GM12892 (cell line): ENCODE data around the gene GXYLT2. TPM values are rescaled to one million over a fixed set of nuclear protein-coding genes. Genes with fewer than 3 reads are reported as not detected.

Experiments used
- DNase-seq: peaks from one replicate; pipeline ENCODE4 v3.0.0; 2011; ENCODE audit not compliant: insufficient read length
- FAIRE-seq: peaks from 2 replicates; lab custom pipeline; 2011; peaks lifted over from hg19 to GRCh38; lab: Jason Lieb, UNC
- POLR2A ChIP-seq: IDR thresholded peaks from 2 replicates; pipeline ENCODE4 v1.6.1; 2011; ENCODE audit warnings: low read depth, low read length, control low read depth
- POLR2AphosphoS5 ChIP-seq: IDR thresholded peaks from 2 replicates; pipeline ENCODE4 v1.6.1; 2011; ENCODE audit warnings: low read depth, low read length, control low read depth
- TAF1 ChIP-seq: IDR thresholded peaks from 2 replicates; pipeline ENCODE4 v1.6.1; 2011; ENCODE audit warnings: low read depth, mild to moderate bottlenecking, control low read depth, low read length, borderline replicate concordance
- polyA plus RNA-seq: library from polyadenylated mRNA; unstranded; fragments of >200 nt; gene quantifications from one replicate; pipeline ENCODE4 v1.2.1, GENCODE V29; 2012; ENCODE audit warnings: missing spikeins, inconsistent platforms; ENCODE audit not compliant: missing spikeins

GXYLT2 gene
- polyA plus RNA-seq = 0.51 TPM

DNA sequence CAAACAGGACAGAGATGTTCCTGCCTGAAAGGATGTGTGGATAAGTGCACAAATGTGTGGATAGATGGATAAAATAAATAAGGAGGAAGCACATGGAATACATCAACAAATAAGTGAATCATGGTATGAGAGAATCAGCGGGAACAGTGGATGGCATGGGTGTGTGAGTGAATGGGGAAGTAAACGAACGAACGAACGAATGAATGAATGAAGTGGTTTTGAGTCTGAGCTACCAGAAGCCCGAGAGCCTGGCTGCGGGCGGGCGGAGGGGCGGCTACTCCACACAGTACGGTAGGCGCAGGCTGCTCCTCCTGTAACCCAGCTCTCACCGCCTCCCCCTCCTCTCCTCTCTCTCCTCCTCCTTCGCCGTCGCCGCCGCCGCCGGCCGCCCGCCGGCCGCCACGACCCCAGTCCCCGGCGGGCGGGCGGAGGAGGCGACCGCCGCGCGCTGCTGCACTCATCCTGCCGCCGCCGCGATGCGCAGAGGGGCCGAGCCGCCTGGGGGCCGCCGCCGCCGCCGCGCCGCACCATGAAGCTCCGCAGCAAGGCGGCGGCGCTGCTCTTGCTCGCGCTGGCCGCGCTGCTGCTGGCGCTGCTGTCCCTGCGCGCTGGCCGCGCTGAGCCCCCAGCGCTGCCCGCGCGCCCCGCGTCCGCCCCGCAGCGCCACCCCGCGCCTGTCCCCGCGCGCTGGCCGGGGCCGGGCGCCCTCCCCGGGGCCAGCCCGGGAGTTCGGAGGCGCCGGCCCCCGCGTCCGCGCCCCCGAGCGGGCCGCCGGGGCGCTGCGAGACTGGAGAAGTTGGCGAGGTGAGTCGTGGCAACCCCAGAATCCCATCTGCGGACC lies at the start of gene GXYLT2:
Gene GXYLT2, plus strand, starts transcription at position 342 of the 841 bp plus-strand sequence. Its CDS starts 188 bp downstream, at position 530.
- DNase-seq (peak; percentile 33), FAIRE-seq (no peak)
- TF ChIP-seq POLR2AphosphoS5 (no peak), POLR2A (no peak), TAF1 (no peak)

DNA sequence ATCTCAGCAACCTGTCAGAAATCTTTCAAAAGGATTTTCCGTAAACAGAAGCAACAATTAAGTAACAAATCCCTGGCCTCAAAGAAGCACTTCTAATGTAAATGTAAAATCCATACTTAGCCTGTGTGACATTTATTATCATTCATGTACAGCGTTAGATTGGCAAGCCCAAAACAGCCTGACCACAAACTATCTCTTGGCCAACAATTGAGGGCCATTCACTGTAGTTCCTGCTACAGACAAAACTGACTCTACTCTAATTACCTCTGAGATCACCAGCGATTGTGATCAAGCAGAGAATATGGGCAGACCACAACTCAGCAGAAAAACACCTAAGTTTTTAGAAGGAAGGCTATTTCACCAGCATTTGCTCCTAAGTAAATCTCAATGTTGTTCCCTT lies 48.8 kb upstream of the GXYLT2 start:
- no peak for FAIRE-seq
- TF ChIP-seq POLR2A = no peak
- no peak for TF ChIP-seq POLR2AphosphoS5
- TF ChIP-seq TAF1 = no peak
- DNase-seq = no peak

GRCh38 chr3:72844436-72844993 lies 43.3 kb upstream of the GXYLT2 start:
- DNase-seq = no peak
- TF ChIP-seq POLR2A (no peak), TAF1 (no peak), POLR2AphosphoS5 (no peak)
- FAIRE-seq = no peak

- no peak for FAIRE-seq
- TF ChIP-seq POLR2A (no peak), TAF1 (no peak), POLR2AphosphoS5 (no peak)
These were observed 41.7 kb upstream of the GXYLT2 start for GRCh38 chr3:72846166-72846565.

DNA sequence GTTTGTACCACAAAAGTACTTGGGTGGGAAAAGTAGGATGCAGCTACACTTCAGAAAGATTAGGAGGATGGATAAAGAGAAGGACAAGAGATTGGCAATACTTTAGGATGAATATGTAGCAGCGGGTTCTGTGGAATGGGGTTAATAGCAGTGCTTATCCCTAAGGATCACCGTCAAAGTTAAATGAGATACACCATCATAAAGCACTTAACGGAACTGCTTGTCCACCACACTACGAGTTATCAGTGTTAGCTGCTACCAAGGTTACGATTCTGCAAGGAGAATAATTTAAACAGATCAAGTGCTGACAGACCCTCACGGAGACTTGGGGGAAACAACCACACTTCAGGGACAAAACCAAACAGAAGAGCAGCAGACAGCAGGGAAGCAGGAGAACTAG lies 40.6 kb upstream of the GXYLT2 start:
- TF ChIP-seq POLR2A (no peak), POLR2AphosphoS5 (no peak), TAF1 (no peak)
- FAIRE-seq (peak; percentile 50), DNase-seq (no peak)

More at GRCh38 chr3:72846166-72846565, 41.7 kb upstream of the GXYLT2 start:
- no peak for DNase-seq

GRCh38 chr3:72847751-72848702 lies 39.8 kb upstream of the GXYLT2 start, which contains the start of gene SHQ1:
Gene SHQ1 (minus strand): TSS chr3:72848445. CDS start chr3:72848340, 105 bp downstream.
- TF ChIP-seq POLR2A = peak; percentile 80
- peak; percentile 74 for TF ChIP-seq POLR2AphosphoS5
- no peak for TF ChIP-seq TAF1
- FAIRE-seq (peak; percentile 98), DNase-seq (peak; percentile 69)

DNA sequence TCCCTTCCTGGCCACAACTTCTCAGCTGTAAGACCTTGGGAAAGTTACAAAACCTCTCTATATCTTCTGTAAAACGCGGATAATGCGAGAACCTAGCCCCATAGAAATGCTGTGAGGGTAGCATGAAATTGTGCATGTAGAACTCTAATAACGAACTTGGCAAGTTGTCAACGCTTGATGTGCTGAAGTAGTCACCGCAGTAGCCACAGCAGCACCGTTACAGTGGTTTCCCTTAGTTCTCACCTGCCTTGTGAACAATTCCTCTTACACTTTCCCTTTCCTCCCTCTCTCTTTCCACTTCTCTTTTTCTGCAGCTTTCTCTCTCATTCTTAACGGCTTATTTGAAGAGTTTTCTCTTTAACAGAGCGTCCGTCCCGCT lies 39.2 kb upstream of the GXYLT2 start:
- FAIRE-seq = peak; percentile 67
- no peak for DNase-seq
- TF ChIP-seq POLR2AphosphoS5 = no peak
- no peak for TF ChIP-seq TAF1
- no peak for TF ChIP-seq POLR2A

- DNase-seq (no peak), FAIRE-seq (no peak)
- no peak for TF ChIP-seq TAF1
- no peak for TF ChIP-seq POLR2A
- TF ChIP-seq POLR2AphosphoS5 = no peak
These were observed 32.8 kb upstream of the GXYLT2 start for GRCh38 chr3:72855001-72855400.

GRCh38 chr3:72860053-72860452 lies 27.8 kb upstream of the GXYLT2 start:
- FAIRE-seq (no peak), DNase-seq (no peak)
- TF ChIP-seq POLR2A = no peak
- no peak for TF ChIP-seq TAF1
- no peak for TF ChIP-seq POLR2AphosphoS5

- DNase-seq = no peak
- no peak for TF ChIP-seq TAF1
- no peak for TF ChIP-seq POLR2A
- no peak for TF ChIP-seq POLR2AphosphoS5
- no peak for FAIRE-seq
These were observed 27.0 kb upstream of the GXYLT2 start for GRCh38 chr3:72860846-72861245.

- TF ChIP-seq POLR2A (no peak), POLR2AphosphoS5 (no peak), TAF1 (no peak)
- FAIRE-seq (no peak), DNase-seq (no peak)
These were observed 25.3 kb upstream of the GXYLT2 start for GRCh38 chr3:72862314-72863090.

DNA sequence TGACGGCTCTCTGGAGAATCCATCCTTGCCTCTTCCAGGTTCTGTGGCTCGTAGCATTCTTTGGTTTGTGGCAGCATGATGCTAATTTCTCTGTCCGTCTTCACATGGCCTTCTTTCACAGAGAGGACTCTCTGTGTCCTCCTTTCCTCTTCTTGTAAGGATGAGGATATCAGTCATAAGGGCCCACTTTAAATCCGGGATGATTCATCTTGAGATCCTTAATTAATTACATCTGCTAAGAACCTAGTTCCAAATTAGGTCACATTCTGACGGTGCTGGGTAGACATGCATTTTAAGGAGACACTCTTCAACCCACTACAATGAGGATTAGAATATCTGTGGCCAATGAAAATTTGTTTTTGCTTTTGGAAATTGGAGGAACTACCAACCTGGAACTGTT lies 15.7 kb upstream of the GXYLT2 start:
- no peak for FAIRE-seq
- no peak for TF ChIP-seq POLR2A
- no peak for TF ChIP-seq TAF1
- no peak for TF ChIP-seq POLR2AphosphoS5
- no peak for DNase-seq
